Trophoblast cell (in vitro differentiated cells and primary cell): ENCODE measurements around the gene EPHA10.

Experiments used
- DNase-seq, 2 donors: peaks; one replicate each; pipeline ENCODE4 v3.0.0-alpha.2; 2016
- H2AFZ ChIP-seq: 2 replicates; pipeline ENCODE4 v1.6.1; 2013; ENCODE audit warnings: low read length, moderate library complexity, mild to moderate bottlenecking; ENCODE audit not compliant: insufficient read depth, poor library complexity
- H2AK5ac ChIP-seq: 2 replicates; pipeline ENCODE4 v1.6.1; 2013; ENCODE audit warnings: mild to moderate bottlenecking, low read length
- H2BK120ac ChIP-seq: 2 replicates; pipeline ENCODE4 v1.6.1; 2013; ENCODE audit warnings: low read length, mild to moderate bottlenecking, moderate library complexity; ENCODE audit not compliant: insufficient read depth, poor library complexity
- H2BK12ac ChIP-seq: 2 replicates; pipeline ENCODE4 v1.6.1; 2013; ENCODE audit warnings: mild to moderate bottlenecking, low read length, moderate library complexity
- H2BK5ac ChIP-seq: 2 replicates; pipeline ENCODE4 v1.6.1; 2013; ENCODE audit warnings: low read length, low read depth, moderate library complexity, mild to moderate bottlenecking; ENCODE audit not compliant: poor library complexity
- H3K14ac ChIP-seq: 2 replicates; pipeline ENCODE4 v1.6.1; 2013; ENCODE audit warnings: mild to moderate bottlenecking, low read length
- H3K18ac ChIP-seq: 2 replicates; pipeline ENCODE4 v1.6.1; 2013; ENCODE audit warnings: mild to moderate bottlenecking, low read length
- H3K23ac ChIP-seq: 2 replicates; pipeline ENCODE4 v1.6.1; 2013; ENCODE audit warnings: low read length
- H3K27ac ChIP-seq: 2 replicates; pipeline ENCODE4 v1.5.1; 2013; ENCODE audit warnings: low read depth, mild to moderate bottlenecking, inconsistent platforms, low read length, moderate library complexity
- H3K27me3 ChIP-seq: 2 replicates; pipeline ENCODE4 v1.6.1; 2013; ENCODE audit warnings: inconsistent platforms, mild to moderate bottlenecking, low read length, moderate library complexity; ENCODE audit not compliant: insufficient read depth
- H3K36me3 ChIP-seq, 2 experiments: 1 replicate in 1 of 2; 2 replicates in 1 of 2; pipeline ENCODE4 v1.6.1; 2013; ENCODE audit warnings: low read length in 2 of 2, mild to moderate bottlenecking in 2 of 2, moderate library complexity in 1 of 2; ENCODE audit not compliant: insufficient read depth in 2 of 2, control insufficient read depth in 1 of 2
- H3K4ac ChIP-seq: 2 replicates; pipeline ENCODE4 v1.6.1; 2013; ENCODE audit warnings: low read depth, mild to moderate bottlenecking, low read length, moderate library complexity
- H3K4me1 ChIP-seq, 2 experiments: 1 replicate in 1 of 2; 2 replicates in 1 of 2; pipeline ENCODE4 v1.6.1; 2013; ENCODE audit warnings: low read length in 2 of 2, mild to moderate bottlenecking in 2 of 2, moderate library complexity in 1 of 2; ENCODE audit not compliant: insufficient read depth in 2 of 2, control insufficient read depth in 1 of 2
- H3K4me2 ChIP-seq: 2 replicates; pipeline ENCODE4 v1.6.1; 2013; ENCODE audit warnings: inconsistent platforms, mild to moderate bottlenecking, low read length, moderate library complexity
- H3K4me3 ChIP-seq: 2 replicates; pipeline ENCODE4 v1.5.1; 2013; ENCODE audit warnings: mild to moderate bottlenecking, low read depth, low read length, inconsistent platforms
- H3K79me1 ChIP-seq: one replicate; pipeline ENCODE4 v1.6.1; 2013; ENCODE audit warnings: low read length
- H3K79me2 ChIP-seq: 2 replicates; pipeline ENCODE4 v1.6.1; 2013; ENCODE audit warnings: low read length, mild to moderate bottlenecking; ENCODE audit not compliant: control insufficient read depth, insufficient read depth, poor library complexity
- H3K9ac ChIP-seq: 2 replicates; pipeline ENCODE4 v1.6.1; 2013; ENCODE audit warnings: mild to moderate bottlenecking, low read length
- H3K9me3 ChIP-seq: 2 replicates; pipeline ENCODE4 v1.6.1; 2013; ENCODE audit warnings: low read depth, mild to moderate bottlenecking, control low read depth, inconsistent platforms, low read length; ENCODE audit not compliant: insufficient read depth
- H4K12ac ChIP-seq: 2 replicates; pipeline ENCODE4 v1.6.1; 2013; ENCODE audit warnings: low read depth, mild to moderate bottlenecking, low read length, moderate library complexity
- H4K8ac ChIP-seq: 2 replicates; pipeline ENCODE4 v1.6.1; 2013; ENCODE audit warnings: low read depth, mild to moderate bottlenecking, low read length, moderate library complexity
- H4K91ac ChIP-seq: one replicate; pipeline ENCODE4 v1.6.1; 2013; ENCODE audit warnings: low read depth, mild to moderate bottlenecking, low read length, moderate library complexity
- WGBS: extraction: QIAGEN DNeasy Blood & Tissue Kit; methylation state at CpG from one replicate; pipeline ENCODE4 v1.1.7; 2013; ENCODE audit warnings: missing lambda C conversion rate; ENCODE audit not compliant: insufficient read length, insufficient coverage; ENCODE audit errors: extremely low coverage; 5-methylcytosine and 5-hydroxymethylcytosine counted together

EPHA10 gene

GRCh38 chr1:37697090-37697489, 67.8 kb downstream of the EPHA10 start:
- H4K91ac ChIP-seq, result no peak overlapping the region
- H3K79me1 ChIP-seq, result peaks cover 2% of the 10 kb centered on the region
- no peak overlapping the region for H3K27ac ChIP-seq
- H4K8ac ChIP-seq, result no peak overlapping the region
- no peak overlapping the region for H2AK5ac ChIP-seq
- H3K4me3 ChIP-seq, result no peak overlapping the region
- peaks cover 4% of the 10 kb centered on the region for H3K79me2 ChIP-seq
- peaks cover 2% of the 10 kb centered on the region for H3K9me3 ChIP-seq
- H3K27me3 ChIP-seq, result no peaks in the 10 kb centered on the region
- no peak overlapping the region for H3K23ac ChIP-seq
- DNase-seq, result no peak
- no peak overlapping the region for H2BK120ac ChIP-seq
- no peak overlapping the region for H4K12ac ChIP-seq
- H2AFZ ChIP-seq, result no peak overlapping the region
- H3K4ac ChIP-seq, result no peak overlapping the region
- H3K4me1 ChIP-seq, result peaks cover 0 to 2% of the 10 kb centered on the region in 2 experiments
- WGBS, result no CpG with 5 or more reads among the region's 2 CpGs
- no peak overlapping the region for H3K14ac ChIP-seq
- H2BK12ac ChIP-seq, result no peak overlapping the region
- H3K4me2 ChIP-seq, result no peak overlapping the region
- H3K36me3 ChIP-seq, result peaks cover 14 to 37% of the 10 kb centered on the region in 2 experiments
- H3K18ac ChIP-seq, result no peak overlapping the region
- H2BK5ac ChIP-seq, result no peak overlapping the region
- H3K9ac ChIP-seq, result no peak overlapping the region

- H4K91ac ChIP-seq, result peak overlapping the region; percentile 22
- H3K36me3 ChIP-seq, result peaks cover 4 to 19% of the 10 kb centered on the region in 2 experiments
- WGBS, result no CpG with 5 or more reads among the region's 16 CpGs
- peak overlapping the region; percentile 59 for H3K14ac ChIP-seq
- H3K9ac ChIP-seq, result peak overlapping the region; percentile 91
- no peak overlapping the region for H2BK5ac ChIP-seq
- H3K27me3 ChIP-seq, result no peaks in the 10 kb centered on the region
- peaks cover 12 to 15% of the 10 kb centered on the region in 2 experiments for H3K4me1 ChIP-seq
- peak overlapping the region; percentile 27 for H2AFZ ChIP-seq
- H3K23ac ChIP-seq, result no peak overlapping the region
- peaks cover 2% of the 10 kb centered on the region for H3K9me3 ChIP-seq
- H3K4me3 ChIP-seq, result peak overlapping the region; percentile 100
- H2BK120ac ChIP-seq, result no peak overlapping the region
- H3K4me2 ChIP-seq, result peak overlapping the region; percentile 88
- peaks cover 10% of the 10 kb centered on the region for H3K79me2 ChIP-seq
- peak overlapping the region; percentile 48 for H3K18ac ChIP-seq
- H4K8ac ChIP-seq, result no peak overlapping the region
- no peak for DNase-seq
- H2AK5ac ChIP-seq, result no peak overlapping the region
- peak overlapping the region; percentile 14 for H3K4ac ChIP-seq
- no peak overlapping the region for H2BK12ac ChIP-seq
- no peak overlapping the region for H4K12ac ChIP-seq
- H3K79me1 ChIP-seq, result peaks cover 8% of the 10 kb centered on the region
- no peak overlapping the region for H3K27ac ChIP-seq
Measured at GRCh38 chr1:37692834-37693175, 72.1 kb downstream of the EPHA10 start.

GRCh38 chr1:37692078-37692833, 72.7 kb downstream of the EPHA10 start, which contains the start of gene CDCA8:
TSS of gene CDCA8 (plus strand) at chr1:37692516. CDS start at chr1:37692691, 175 bp downstream.
- Histone ChIP-seq H3K4ac (peak within 1 kb of the TSS; percentile 62), H3K36me3 (peaks cover 2 to 16% of the 10 kb centered on the region in 2 experiments), H3K18ac (peak within 1 kb of the TSS; percentile 48), H3K79me2 (peaks cover 10% of the 10 kb centered on the region), H3K23ac (no peak within 1 kb of the TSS), H4K91ac (peak within 1 kb of the TSS; percentile 73), H3K4me3 (peak within 1 kb of the TSS; percentile 100), H2BK12ac (no peak within 1 kb of the TSS), H3K9ac (peak within 1 kb of the TSS; percentile 91), H4K8ac (peak within 1 kb of the TSS; percentile 88), H4K12ac (peak within 1 kb of the TSS; percentile 61), H3K4me2 (peak within 1 kb of the TSS; percentile 90), H2BK5ac (peak within 1 kb of the TSS; percentile 19), H3K27ac (peak within 1 kb of the TSS; percentile 38), H3K79me1 (peaks cover 8% of the 10 kb centered on the region), H3K14ac (peak within 1 kb of the TSS; percentile 59), H3K27me3 (no peaks in the 10 kb centered on the region), H2AK5ac (peak within 1 kb of the TSS; percentile 18), H3K9me3 (peaks cover 2% of the 10 kb centered on the region), H2BK120ac (peak within 1 kb of the TSS; percentile 35), H2AFZ (peak within 1 kb of the TSS; percentile 89), H3K4me1 (peaks cover 12 to 15% of the 10 kb centered on the region in 2 experiments)
- WGBS, result no CpG with 5 or more reads among the region's 54 CpGs
- peak; percentile 97 to 98 for DNase-seq

GRCh38 chr1:37691497-37692077, 73.3 kb downstream of the EPHA10 start:
- peak overlapping the region; percentile 89 for H2AFZ ChIP-seq
- peak overlapping the region; percentile 92 for H3K4me3 ChIP-seq
- peak overlapping the region; percentile 62 for H3K4ac ChIP-seq
- H3K4me2 ChIP-seq, result peak overlapping the region; percentile 90
- peaks cover 8% of the 10 kb centered on the region for H3K79me1 ChIP-seq
- peaks cover 5 to 14% of the 10 kb centered on the region in 2 experiments for H3K36me3 ChIP-seq
- H3K4me1 ChIP-seq, result peaks cover 12 to 15% of the 10 kb centered on the region in 2 experiments
- H3K27me3 ChIP-seq, result no peaks in the 10 kb centered on the region
- no CpG with 5 or more reads among the region's 45 CpGs for WGBS
- peak overlapping the region; percentile 18 for H2AK5ac ChIP-seq
- H4K12ac ChIP-seq, result peak overlapping the region; percentile 61
- H3K14ac ChIP-seq, result peak overlapping the region; percentile 50
- no peak overlapping the region for H2BK12ac ChIP-seq
- peak overlapping the region; percentile 73 for H4K91ac ChIP-seq
- peaks cover 2% of the 10 kb centered on the region for H3K9me3 ChIP-seq
- H3K79me2 ChIP-seq, result peaks cover 10% of the 10 kb centered on the region
- peak overlapping the region; percentile 76 for H3K9ac ChIP-seq
- no peak overlapping the region for H3K27ac ChIP-seq
- H3K23ac ChIP-seq, result no peak overlapping the region
- peak overlapping the region; percentile 40 for H3K18ac ChIP-seq
- peak overlapping the region; percentile 88 for H4K8ac ChIP-seq
- H2BK5ac ChIP-seq, result no peak overlapping the region
- peak; percentile 74 to 79 for DNase-seq
- H2BK120ac ChIP-seq, result no peak overlapping the region
